CD14-positive monocyte (primary cell): Measurements from ENCODE around the gene RTL5. TPM values are rescaled to one million over a fixed set of nuclear protein-coding genes. Genes with fewer than 3 reads are reported as not detected.

Source experiments
- DNase-seq, 3 donors: peaks; one replicate each; pipeline ENCODE4 v3.0.0-alpha.2; 2011 to 2022
- H2AFZ ChIP-seq: 2 replicates; pipeline ENCODE4 v1.6.0; 2012; ENCODE audit warnings: mild to moderate bottlenecking, low read depth, low read length, inconsistent platforms; ENCODE audit not compliant: insufficient read depth, poor library complexity, severe bottlenecking
- H3K27ac ChIP-seq, 2 donors: 1 replicate in 1 of 2; 2 replicates in 1 of 2; pipeline ENCODE4 v1.5.1; 2012 to 2013; ENCODE audit warnings: low read length in 2 of 2, control low read depth in 1 of 2, inconsistent platforms in 1 of 2, low read depth in 1 of 2, mild to moderate bottlenecking in 1 of 2
- H3K27me3 ChIP-seq, 2 donors: one replicate each; pipeline versions ENCODE4 v1.6.0 to v1.6.1; 2011 to 2013; ENCODE audit warnings: low read length in 2 of 2; ENCODE audit not compliant: control insufficient read depth in 2 of 2, insufficient read depth in 2 of 2
- H3K36me3 ChIP-seq, 2 donors: replicated peaks in 1 of 2; 1 replicate in 1 of 2; 2 replicates in 1 of 2; pipeline versions ENCODE4 v1.5.1 to v1.6.1; 2012 to 2013; ENCODE audit warnings: low read length in 2 of 2, control low read depth in 1 of 2, inconsistent platforms in 1 of 2, mild to moderate bottlenecking in 1 of 2; ENCODE audit not compliant: insufficient read depth in 2 of 2, control insufficient read depth in 1 of 2
- H3K4me1 ChIP-seq, 2 donors: 1 replicate in 1 of 2; 2 replicates in 1 of 2; pipeline versions ENCODE4 v1.5.1 to v1.6.1; 2012 to 2013; ENCODE audit warnings: low read length in 2 of 2, control low read depth in 1 of 2, inconsistent platforms in 1 of 2, mild to moderate bottlenecking in 1 of 2, moderate library complexity in 1 of 2; ENCODE audit not compliant: insufficient read depth in 2 of 2, control insufficient read depth in 1 of 2
- H3K4me2 ChIP-seq: replicated peaks from 2 replicates; pipeline ENCODE3; 2012; ENCODE audit warnings: low read length, moderate library complexity, mild to moderate bottlenecking; ENCODE audit not compliant: poor library complexity, severe bottlenecking; ENCODE audit errors: extremely low read depth
- H3K4me3 ChIP-seq, 3 experiments: fragments of 200-600 bp in 1 of 3; sonication (generic) in 1 of 3; replicated peaks in 1 of 3; 1 replicate in 2 of 3; 2 replicates in 1 of 3; pipeline ENCODE4 v1.5.1; 2011 to 2013; ENCODE audit warnings: low read length in 3 of 3, mild to moderate bottlenecking in 3 of 3, control low read depth in 2 of 3, low read depth in 2 of 3, inconsistent platforms in 1 of 3, moderate library complexity in 1 of 3
- H3K79me2 ChIP-seq: 2 replicates; pipeline ENCODE4 v1.6.0; 2012; ENCODE audit warnings: mild to moderate bottlenecking, control low read depth, inconsistent platforms, low read length, moderate library complexity; ENCODE audit not compliant: insufficient read depth
- H3K9ac ChIP-seq: 2 replicates; pipeline ENCODE4 v1.6.0; 2017; ENCODE audit warnings: low read length, mild to moderate bottlenecking; ENCODE audit not compliant: insufficient read depth, poor library complexity, severe bottlenecking
- H3K9me3 ChIP-seq, 2 donors: replicated peaks in 1 of 2; 1 replicate in 1 of 2; 2 replicates in 1 of 2; pipeline versions ENCODE4 v1.5.1 to v1.6.1; 2012 to 2013; ENCODE audit warnings: low read length in 2 of 2, control low read depth in 1 of 2; ENCODE audit not compliant: control insufficient read depth in 1 of 2, insufficient read depth in 1 of 2
- H4K20me1 ChIP-seq: 2 replicates; pipeline ENCODE4 v1.6.0; 2012; ENCODE audit warnings: mild to moderate bottlenecking, low read length, control low read depth, moderate library complexity; ENCODE audit not compliant: insufficient read depth
- H3K27ac Mint-ChIP-seq, 7 donors: one replicate each; pipeline ENCODE4 v1.8.0; 2020; ENCODE audit warnings: mild to moderate bottlenecking in 7 of 7, mixed read lengths in 7 of 7, moderate library complexity in 6 of 7, inconsistent platforms in 2 of 7
- H3K27me3 Mint-ChIP-seq, 3 donors: one replicate each; pipeline ENCODE4 v1.8.0; 2021 to 2022; ENCODE audit warnings: low read depth in 3 of 3, mild to moderate bottlenecking in 3 of 3, mixed read lengths in 3 of 3, moderate library complexity in 3 of 3, inconsistent platforms in 1 of 3
- H3K36me3 Mint-ChIP-seq, 2 donors: one replicate each; pipeline ENCODE4 v1.8.0; 2020; ENCODE audit warnings: mixed read lengths in 2 of 2, inconsistent platforms in 1 of 2, mild to moderate bottlenecking in 1 of 2
- H3K4me1 Mint-ChIP-seq: one replicate; pipeline ENCODE4 v1.8.0; 2020; ENCODE audit warnings: mild to moderate bottlenecking, mixed read lengths
- H3K4me3 Mint-ChIP-seq, 2 donors: one replicate each; pipeline ENCODE4 v1.8.0; 2020; ENCODE audit warnings: mild to moderate bottlenecking in 2 of 2, mixed read lengths in 2 of 2, moderate library complexity in 1 of 2
- H3K9me3 Mint-ChIP-seq, 7 donors: one replicate each; pipeline ENCODE4 v1.8.0; 2020 to 2022; ENCODE audit warnings: mixed read lengths in 7 of 7, mild to moderate bottlenecking in 6 of 7, moderate library complexity in 6 of 7, inconsistent platforms in 2 of 7
- WGBS: methylation state at CpG from one replicate; pipeline ENCODE4 v1.1.5; 2013; ENCODE audit warnings: missing lambda C conversion rate; ENCODE audit not compliant: insufficient coverage; 5-methylcytosine and 5-hydroxymethylcytosine counted together
- intact Hi-C, 2 donors: fragments of 100-400 bp; cut with micrococcal nuclease; formaldehyde crosslinking; loops; one replicate each; pipeline versions ENCODE4 v1.15.0 to v1.15.1; 2023
- polyA plus RNA-seq, 3 donors: library from polyadenylated mRNA; depleted of rRNA in 1 of 3; unstranded in 2 of 3; stranded (reverse) in 1 of 3; fragments of 300-500 nt in 2 of 3; fragments of >200 nt in 1 of 3; fragmentation: Illumina TruSeq in 2 of 3; gene quantifications; 1 replicate in 2 of 3; 2 replicates in 1 of 3; pipeline ENCODE4 v1.2.3, GENCODE V29; 2012 to 2021
- TF ChIP-seq, protein P1 (sequence below): fragments of 200-600 bp; IDR thresholded peaks from one replicate; pipeline ENCODE4 v1.8.0; 2022; ENCODE audit warnings: antibody characterized with exemption, mild to moderate bottlenecking

The RTL5 gene
- polyA plus RNA-seq, 3 donors = 0.24 to 4.9 (median 0.59) TPM

DNA sequence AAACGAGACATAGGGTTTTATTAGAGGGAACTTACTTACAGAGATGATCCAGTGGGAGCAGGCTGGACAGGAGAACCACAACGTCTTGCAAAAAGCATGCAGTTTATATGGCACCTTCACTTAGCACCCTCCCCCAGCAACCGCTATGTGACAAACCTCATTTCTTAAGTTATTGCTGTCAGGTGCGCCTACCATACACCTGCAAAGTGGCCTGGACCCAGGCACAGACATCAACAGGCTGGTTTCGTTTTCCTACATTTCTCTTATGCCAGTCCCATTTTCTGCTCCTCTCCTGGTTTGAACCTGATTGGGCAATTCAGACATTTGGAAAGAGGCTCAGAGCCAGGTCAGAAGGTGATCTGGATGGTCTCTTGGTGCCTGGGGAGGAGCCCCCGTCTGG lies 18.3 kb downstream of the RTL5 start:
- TF ChIP-seq, protein P1, sequence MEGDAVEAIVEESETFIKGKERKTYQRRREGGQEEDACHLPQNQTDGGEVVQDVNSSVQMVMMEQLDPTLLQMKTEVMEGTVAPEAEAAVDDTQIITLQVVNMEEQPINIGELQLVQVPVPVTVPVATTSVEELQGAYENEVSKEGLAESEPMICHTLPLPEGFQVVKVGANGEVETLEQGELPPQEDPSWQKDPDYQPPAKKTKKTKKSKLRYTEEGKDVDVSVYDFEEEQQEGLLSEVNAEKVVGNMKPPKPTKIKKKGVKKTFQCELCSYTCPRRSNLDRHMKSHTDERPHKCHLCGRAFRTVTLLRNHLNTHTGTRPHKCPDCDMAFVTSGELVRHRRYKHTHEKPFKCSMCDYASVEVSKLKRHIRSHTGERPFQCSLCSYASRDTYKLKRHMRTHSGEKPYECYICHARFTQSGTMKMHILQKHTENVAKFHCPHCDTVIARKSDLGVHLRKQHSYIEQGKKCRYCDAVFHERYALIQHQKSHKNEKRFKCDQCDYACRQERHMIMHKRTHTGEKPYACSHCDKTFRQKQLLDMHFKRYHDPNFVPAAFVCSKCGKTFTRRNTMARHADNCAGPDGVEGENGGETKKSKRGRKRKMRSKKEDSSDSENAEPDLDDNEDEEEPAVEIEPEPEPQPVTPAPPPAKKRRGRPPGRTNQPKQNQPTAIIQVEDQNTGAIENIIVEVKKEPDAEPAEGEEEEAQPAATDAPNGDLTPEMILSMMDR = no peak
- H3K36me3 Mint-ChIP-seq = peaks cover 21 to 36% of the 10 kb centered on the region in 2 donors
- no peaks in the 10 kb centered on the region for H3K9me3 ChIP-seq
- H3K9ac ChIP-seq = no peak overlapping the region
- no CpG with 5 or more reads among the region's 6 CpGs for WGBS
- H3K4me2 ChIP-seq = no peak overlapping the region
- H3K9me3 Mint-ChIP-seq = peaks cover 0 to 3% (median 0%) of the 10 kb centered on the region in 7 donors
- H3K27ac Mint-ChIP-seq = peak overlapping the region in 6 of 7 donors; percentile 27 to 85 (median 73)
- no peak overlapping the region for H2AFZ ChIP-seq
- H3K36me3 ChIP-seq = peaks cover 0 to 2% of the 10 kb centered on the region in 2 donors
- H3K27ac ChIP-seq = peak overlapping the region in 1 of 2 donors; percentile 64
- H3K27me3 ChIP-seq = peaks cover 0 to 2% of the 10 kb centered on the region in 2 donors
- no peaks in the 10 kb centered on the region for H4K20me1 ChIP-seq
- H3K4me1 Mint-ChIP-seq = peaks cover 61% of the 10 kb centered on the region
- peaks cover 100% of the 10 kb centered on the region for H3K79me2 ChIP-seq
- DNase-seq = no peak
- H3K4me3 Mint-ChIP-seq = no peak overlapping the region
- no peak overlapping the region for H3K4me3 ChIP-seq
- H3K27me3 Mint-ChIP-seq = peaks cover 0 to 27% (median 0%) of the 10 kb centered on the region in 3 donors
- peaks cover 41 to 54% of the 10 kb centered on the region in 2 donors for H3K4me1 ChIP-seq
- intact Hi-C loops = no loop called here

DNA sequence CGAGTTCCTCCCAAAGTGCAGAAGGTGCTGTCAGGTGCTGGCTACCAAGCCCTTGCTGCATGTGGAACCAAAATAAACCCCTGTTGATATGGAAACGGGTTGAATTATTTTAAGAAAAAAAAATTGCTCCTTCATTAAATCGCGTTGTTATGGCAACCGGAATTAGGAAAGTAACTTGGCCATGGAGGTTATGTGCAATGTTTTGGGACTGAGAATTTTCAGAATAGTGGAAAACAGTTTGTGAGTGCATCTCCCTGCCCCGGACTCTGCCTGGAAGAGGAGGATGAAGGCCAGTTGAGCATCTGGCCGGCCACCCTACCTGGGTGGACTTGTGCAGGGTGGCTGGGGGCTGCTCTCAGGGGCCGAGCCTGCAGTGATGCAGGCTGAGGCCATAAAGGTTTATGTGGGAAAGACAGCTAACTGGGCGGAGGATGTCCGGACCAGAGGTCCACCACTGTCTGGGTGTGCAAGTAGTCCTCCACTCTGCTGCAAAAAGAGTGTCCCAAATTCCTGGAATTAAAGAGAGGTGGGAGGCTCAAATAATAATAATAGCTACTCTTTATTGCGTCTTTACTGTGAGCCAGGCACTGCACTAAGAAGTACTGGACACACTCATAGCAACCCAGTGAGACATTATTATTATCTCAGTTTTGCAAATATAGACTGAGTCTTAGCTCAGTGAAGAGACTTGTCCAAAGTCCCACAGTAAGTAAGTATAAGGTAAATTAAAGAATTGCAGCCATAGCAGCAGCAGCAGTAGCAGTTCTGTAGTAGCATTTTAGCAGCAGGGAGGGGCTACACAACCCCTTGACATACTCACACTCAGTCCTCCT lies 20.6 kb downstream of the RTL5 start:
- peaks cover 0 to 2% of the 10 kb centered on the region in 2 donors for H3K27me3 ChIP-seq
- Mint-ChIP-seq H3K4me1 (peaks cover 72% of the 10 kb centered on the region), H3K4me3 (no peak overlapping the region), H3K36me3 (peaks cover 26 to 33% of the 10 kb centered on the region in 2 donors), H3K9me3 (peaks cover 0 to 12% (median 0%) of the 10 kb centered on the region in 7 donors), H3K27me3 (peaks cover 0 to 27% (median 0%) of the 10 kb centered on the region in 3 donors), H3K27ac (peak overlapping the region; percentile 50 to 98 (median 77))
- H2AFZ ChIP-seq = no peak overlapping the region
- no peak overlapping the region for H3K4me2 ChIP-seq
- no peaks in the 10 kb centered on the region for H4K20me1 ChIP-seq
- peaks cover 90% of the 10 kb centered on the region for H3K79me2 ChIP-seq
- H3K4me3 ChIP-seq = no peak overlapping the region
- no peak overlapping the region for H3K9ac ChIP-seq
- H3K9me3 ChIP-seq = no peaks in the 10 kb centered on the region
- TF ChIP-seq, protein P1 = no peak
- H3K4me1 ChIP-seq = peaks cover 54 to 72% of the 10 kb centered on the region in 2 donors
- WGBS = no CpG with 5 or more reads among the region's 11 CpGs
- no peak for DNase-seq
- intact Hi-C loops = no loop called here
- H3K27ac ChIP-seq = peak overlapping the region in 1 of 2 donors; percentile 52
- peaks cover 0 to 2% of the 10 kb centered on the region in 2 donors for H3K36me3 ChIP-seq
